Right ventricle myocardium superior (tissue), 1 donor: ENCODE measurements around the gene B3GALNT2. TPM values are rescaled to one million over a fixed set of nuclear protein-coding genes. Genes with fewer than 3 reads are reported as not detected.

Experiments used
- total RNA-seq: library from RNA; stranded (reverse); fragmentation: NEBNext Ultra II Directional; extraction: Animal tissue kit (Norgen Biotek cat#: 25700); gene quantifications from one replicate; pipeline ENCODE4 v1.2.1, GENCODE V29; 2021
- donor health status: DM: no; HTN: yes; CAD: no; lungs with severe emphysema.

The B3GALNT2 gene
- total RNA-seq, 1 donor from 2014 or later = 22.4 TPM

Other genes with a start within 250 kb of the B3GALNT2 start
- 14.8 TPM for gene ARID4B, start 176.3 kb downstream of the B3GALNT2 start, total RNA-seq
- gene GGPS1, start 175.9 kb downstream of the B3GALNT2 start, total RNA-seq = 31.4 TPM
- 15.7 TPM for gene TBCE, start 137.0 kb downstream of the B3GALNT2 start, total RNA-seq
- not detected for gene GNG4, start 145.3 kb upstream of the B3GALNT2 start, total RNA-seq